ENCODE results near the gene LRP3. TPM values are rescaled to one million over a fixed set of nuclear protein-coding genes. Genes with fewer than 3 reads are reported as not detected.
"Not testable (repeated sequence)": the region's sequence is repeated elsewhere in the genome, so short reads cannot be mapped to it uniquely, and the experiment has no call there.

The LRP3 gene, protein sequence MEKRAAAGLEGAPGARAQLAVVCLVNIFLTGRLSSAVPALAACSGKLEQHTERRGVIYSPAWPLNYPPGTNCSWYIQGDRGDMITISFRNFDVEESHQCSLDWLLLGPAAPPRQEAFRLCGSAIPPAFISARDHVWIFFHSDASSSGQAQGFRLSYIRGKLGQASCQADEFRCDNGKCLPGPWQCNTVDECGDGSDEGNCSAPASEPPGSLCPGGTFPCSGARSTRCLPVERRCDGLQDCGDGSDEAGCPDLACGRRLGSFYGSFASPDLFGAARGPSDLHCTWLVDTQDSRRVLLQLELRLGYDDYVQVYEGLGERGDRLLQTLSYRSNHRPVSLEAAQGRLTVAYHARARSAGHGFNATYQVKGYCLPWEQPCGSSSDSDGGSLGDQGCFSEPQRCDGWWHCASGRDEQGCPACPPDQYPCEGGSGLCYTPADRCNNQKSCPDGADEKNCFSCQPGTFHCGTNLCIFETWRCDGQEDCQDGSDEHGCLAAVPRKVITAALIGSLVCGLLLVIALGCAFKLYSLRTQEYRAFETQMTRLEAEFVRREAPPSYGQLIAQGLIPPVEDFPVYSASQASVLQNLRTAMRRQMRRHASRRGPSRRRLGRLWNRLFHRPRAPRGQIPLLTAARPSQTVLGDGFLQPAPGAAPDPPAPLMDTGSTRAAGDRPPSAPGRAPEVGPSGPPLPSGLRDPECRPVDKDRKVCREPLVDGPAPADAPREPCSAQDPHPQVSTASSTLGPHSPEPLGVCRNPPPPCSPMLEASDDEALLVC
- polyA plus RNA-seq, result not detected

DNA sequence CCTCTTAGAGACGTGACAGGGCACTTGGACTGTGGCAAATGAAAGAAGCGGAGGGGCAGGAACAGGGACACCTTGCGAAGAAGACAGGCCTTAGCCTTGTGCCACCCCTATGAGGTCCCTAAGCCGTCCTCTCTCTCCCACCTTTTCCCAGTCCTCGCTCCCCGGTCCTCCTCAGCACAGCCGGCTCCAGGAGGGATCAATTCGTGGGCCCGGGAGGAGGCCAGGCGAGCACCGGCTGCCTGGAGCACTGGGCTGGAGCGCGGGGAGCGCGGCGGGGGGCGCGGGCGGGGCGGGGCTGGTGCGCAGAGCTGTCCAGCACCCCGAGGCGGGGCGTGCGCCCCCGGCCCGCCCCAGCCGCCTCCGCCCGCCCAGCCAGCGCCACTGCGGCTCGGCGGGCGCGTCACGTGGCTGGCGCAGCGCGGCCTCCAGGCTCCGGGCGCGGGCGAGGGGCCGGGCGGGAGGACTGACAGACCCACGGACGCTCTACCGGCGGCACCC, at the start of gene LRP3:
Gene LRP3, plus strand, starts transcription at position 466 of the 498 bp plus-strand sequence. CDS start 456 bp downstream, outside the sequence.
- peaks cover 0 to 5% (median 1%) of the 10 kb centered on the region in 3 donors for H3K4me1 Mint-ChIP-seq
- H3K36me3 Mint-ChIP-seq, result no peaks in the 10 kb centered on the region
- H3K4me3 Mint-ChIP-seq, result peak within 1 kb of the TSS in 3 of 4 donors; percentile 28 to 75 (median 38)
- peaks cover 37% of the 10 kb centered on the region for H3K27me3 Mint-ChIP-seq
- H3K9me3 Mint-ChIP-seq, result no peaks in the 10 kb centered on the region
- no peak within 1 kb of the TSS for H3K27ac Mint-ChIP-seq

DNA sequence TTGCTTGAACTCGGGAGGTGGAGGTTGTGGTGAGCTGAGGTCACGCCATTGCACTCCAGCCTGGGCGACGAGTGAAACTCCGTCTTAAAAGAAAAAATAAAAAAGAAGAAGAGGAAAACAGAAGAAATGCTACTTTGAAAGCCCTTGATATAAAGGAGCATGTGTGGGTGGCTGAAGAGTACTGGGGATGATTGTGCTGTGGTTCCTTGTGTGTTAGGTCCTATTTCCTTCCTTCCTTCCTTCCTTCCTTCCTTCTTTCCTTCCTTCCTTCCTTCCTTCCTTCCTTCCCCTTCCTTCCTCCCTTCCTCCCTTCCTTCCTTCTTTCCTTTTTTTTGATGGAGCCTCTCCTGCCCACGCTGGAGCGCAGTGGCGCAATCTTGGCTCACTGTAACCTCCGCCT, 47.9 kb upstream of the LRP3 start:
- Mint-ChIP-seq H3K4me3 (no peak overlapping the region), H3K4me1 (peaks cover 0 to 4% (median 4%) of the 10 kb centered on the region in 3 donors), H3K36me3 (peaks cover 3% of the 10 kb centered on the region), H3K27me3 (peaks cover 13% of the 10 kb centered on the region), H3K27ac (no peak overlapping the region), H3K9me3 (no peaks in the 10 kb centered on the region)

DNA sequence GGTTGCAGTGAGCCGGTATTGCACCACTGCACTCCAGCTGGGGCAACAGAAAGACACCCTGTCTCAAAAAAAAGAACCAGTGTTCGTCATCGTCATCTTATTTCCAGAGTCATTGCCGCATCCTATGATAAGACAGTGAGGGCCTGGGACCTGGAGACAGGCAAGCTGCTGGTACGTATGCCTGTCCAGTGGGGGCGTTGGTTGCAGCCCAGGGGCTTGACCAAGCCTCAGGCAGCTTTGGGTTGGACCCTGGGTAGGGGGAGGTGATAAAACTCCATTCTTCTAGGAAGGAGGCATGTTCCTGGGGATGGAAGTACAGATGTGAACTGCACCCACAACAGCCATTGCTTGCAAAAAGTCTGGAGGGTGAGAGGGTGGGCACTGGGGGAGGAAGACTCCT, 46.6 kb upstream of the LRP3 start:
- Mint-ChIP-seq H3K27ac (no peak overlapping the region), H3K9me3 (no peaks in the 10 kb centered on the region), H3K4me1 (peaks cover 0 to 4% (median 4%) of the 10 kb centered on the region in 3 donors), H3K27me3 (peaks cover 9% of the 10 kb centered on the region), H3K4me3 (no peak overlapping the region), H3K36me3 (peaks cover 3% of the 10 kb centered on the region)

DNA sequence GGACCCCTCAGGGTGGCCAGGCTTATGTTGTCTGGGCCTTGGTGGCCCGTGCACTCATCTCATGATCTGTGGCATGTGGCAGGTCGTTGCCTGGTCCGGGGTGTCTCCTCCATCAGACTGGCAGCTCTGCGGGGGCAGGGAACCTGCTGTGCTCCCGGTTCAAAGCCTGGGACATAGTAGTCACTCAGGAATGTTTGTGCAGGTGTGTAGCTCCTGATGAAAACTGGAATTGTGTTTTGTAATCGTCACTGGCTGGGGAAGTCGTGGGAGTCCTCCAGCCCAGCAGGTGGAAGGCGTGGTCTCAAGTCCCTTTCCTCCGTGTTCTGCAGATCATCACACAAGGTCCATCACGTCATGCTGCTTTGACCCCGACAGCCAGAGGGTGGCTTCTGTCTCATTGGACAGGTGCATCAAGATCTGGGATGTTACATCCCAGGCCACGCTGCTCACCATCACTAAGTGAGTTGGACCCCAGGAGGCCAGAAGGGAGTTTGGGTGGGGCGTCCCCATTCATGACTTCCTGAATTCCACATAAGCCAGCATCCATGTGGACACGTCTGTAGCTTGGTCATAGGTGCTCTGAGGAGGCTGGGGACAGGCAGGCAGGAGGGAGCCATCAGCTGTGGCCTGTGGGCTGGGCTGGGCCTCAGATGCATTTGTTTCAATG, 43.1 kb upstream of the LRP3 start:
- Mint-ChIP-seq H3K27ac (peak overlapping the region in 1 of 3 donors; percentile 59), H3K4me1 (peaks cover 0 to 1% (median 0%) of the 10 kb centered on the region in 3 donors), H3K4me3 (no peak overlapping the region), H3K36me3 (no peaks in the 10 kb centered on the region), H3K9me3 (no peaks in the 10 kb centered on the region), H3K27me3 (peaks cover 3% of the 10 kb centered on the region)

DNA sequence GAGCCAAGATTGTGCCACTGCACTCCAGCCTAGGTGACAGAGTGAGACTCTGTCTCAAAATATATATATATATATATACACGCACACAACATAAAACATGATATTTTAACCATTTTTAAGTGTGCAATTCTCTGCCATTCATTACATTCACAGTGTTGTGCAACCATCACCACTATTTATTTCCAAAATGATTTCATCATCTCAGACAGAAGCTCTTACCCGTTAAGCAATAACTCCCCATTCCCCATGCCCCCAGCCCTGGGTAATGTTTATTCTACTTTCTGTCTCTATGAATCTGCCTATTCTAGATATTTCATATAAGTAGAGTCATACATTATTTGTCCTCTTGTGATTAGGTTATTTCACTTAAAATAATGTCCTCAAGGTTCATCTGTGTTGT, 42.0 kb upstream of the LRP3 start:
- Mint-ChIP-seq H3K9me3 (no peaks in the 10 kb centered on the region), H3K4me1 (no peaks in the 10 kb centered on the region), H3K27me3 (peaks cover 3% of the 10 kb centered on the region), H3K27ac (peak overlapping the region in 1 of 3 donors; percentile 2), H3K4me3 (no peak overlapping the region), H3K36me3 (no peaks in the 10 kb centered on the region)

DNA sequence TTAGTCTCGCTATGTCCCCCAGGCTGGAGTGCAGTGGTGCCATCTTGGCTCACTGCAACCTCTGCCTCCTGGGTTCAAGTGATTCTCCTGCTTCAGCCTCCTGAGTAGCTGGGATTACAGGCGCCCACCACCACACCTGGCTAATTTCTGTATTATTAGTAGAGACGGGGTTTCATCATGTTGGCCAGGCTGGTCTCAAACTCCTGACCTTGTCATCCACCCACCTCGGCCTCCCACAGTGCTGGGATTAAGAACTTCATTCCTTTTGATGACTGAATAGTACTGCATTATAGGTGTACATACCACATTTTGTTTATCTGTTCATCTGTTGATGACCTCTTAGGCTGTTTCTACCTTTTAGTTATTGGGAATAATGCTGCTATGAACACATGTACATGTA, 41.5 kb upstream of the LRP3 start:
- not testable (repeated sequence) for H3K27me3 Mint-ChIP-seq, H3K36me3 Mint-ChIP-seq, H3K4me1 Mint-ChIP-seq, H3K9me3 Mint-ChIP-seq, H3K4me3 Mint-ChIP-seq
- H3K27ac Mint-ChIP-seq, result peak overlapping the region in 1 of 3 donors; percentile 13

DNA sequence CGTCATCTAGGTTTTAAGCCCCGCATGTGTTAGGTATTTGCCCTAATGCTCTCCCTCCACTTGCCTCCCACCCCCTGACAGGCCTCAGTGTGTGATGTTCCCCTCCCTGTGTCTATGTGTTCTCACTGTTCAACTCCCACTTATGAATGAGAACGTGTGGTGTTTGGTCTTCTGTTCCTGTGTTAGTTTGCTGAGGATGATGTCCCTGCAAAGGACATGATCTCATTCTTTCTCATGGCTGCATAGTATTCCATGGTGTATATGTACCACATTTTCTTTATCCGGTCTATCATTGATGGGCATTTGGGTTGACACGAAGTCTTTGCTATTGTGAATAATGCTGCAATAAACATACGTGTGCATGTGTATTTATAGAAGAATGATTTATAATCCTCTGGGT, 39.8 kb upstream of the LRP3 start:
- H3K4me1 Mint-ChIP-seq, H3K36me3 Mint-ChIP-seq, H3K27ac Mint-ChIP-seq, H3K27me3 Mint-ChIP-seq, H3K9me3 Mint-ChIP-seq, H3K4me3 Mint-ChIP-seq: not testable (repeated sequence)

DNA sequence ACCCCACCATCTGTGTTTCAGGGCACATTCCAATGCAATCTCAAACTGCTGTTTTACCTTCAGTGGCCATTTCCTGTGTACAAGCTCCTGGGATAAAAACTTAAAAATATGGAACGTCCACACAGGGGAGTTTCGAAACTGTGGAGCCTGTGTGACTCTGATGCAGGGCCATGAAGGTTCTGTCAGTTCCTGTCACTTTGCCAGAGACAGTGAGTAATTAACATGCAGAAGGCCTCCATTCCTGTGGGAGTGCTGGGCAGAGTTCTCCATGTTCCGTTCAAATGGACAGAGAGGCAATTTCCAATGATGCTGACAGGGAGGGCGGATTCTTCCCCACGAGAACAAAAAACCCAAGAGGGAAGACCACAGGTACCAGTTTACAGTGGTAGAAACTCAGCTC, 37.8 kb upstream of the LRP3 start:
- Mint-ChIP-seq H3K36me3 (no peaks in the 10 kb centered on the region), H3K27ac (no peak overlapping the region), H3K27me3 (no peaks in the 10 kb centered on the region), H3K9me3 (no peaks in the 10 kb centered on the region), H3K4me1 (peaks cover 0 to 4% (median 0%) of the 10 kb centered on the region in 3 donors), H3K4me3 (no peak overlapping the region)

DNA sequence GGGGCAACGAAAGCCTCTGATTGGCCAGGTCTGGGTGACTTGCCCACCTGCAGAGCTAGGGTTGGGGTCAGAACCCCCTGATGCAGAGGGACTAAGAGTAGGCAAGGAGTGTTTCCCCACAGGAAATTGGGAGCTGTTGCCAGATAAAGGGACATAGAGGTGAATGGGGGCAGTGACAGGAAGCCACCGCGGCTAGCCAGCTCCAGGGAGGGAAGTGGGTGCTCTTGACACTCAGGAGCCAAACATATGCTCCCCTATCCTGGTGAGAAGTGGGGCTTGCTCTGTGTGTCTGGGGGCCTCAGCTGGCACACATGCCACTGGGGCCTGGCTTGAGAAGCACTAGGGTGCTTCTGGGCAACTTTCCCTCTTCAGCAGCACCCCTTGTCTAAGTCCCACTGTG, 36.2 kb upstream of the LRP3 start:
- no peaks in the 10 kb centered on the region for H3K27me3 Mint-ChIP-seq
- peaks cover 0 to 4% (median 0%) of the 10 kb centered on the region in 3 donors for H3K4me1 Mint-ChIP-seq
- H3K9me3 Mint-ChIP-seq, result no peaks in the 10 kb centered on the region
- no peaks in the 10 kb centered on the region for H3K36me3 Mint-ChIP-seq
- no peak overlapping the region for H3K4me3 Mint-ChIP-seq
- peak overlapping the region in 1 of 3 donors; percentile 89 for H3K27ac Mint-ChIP-seq

DNA sequence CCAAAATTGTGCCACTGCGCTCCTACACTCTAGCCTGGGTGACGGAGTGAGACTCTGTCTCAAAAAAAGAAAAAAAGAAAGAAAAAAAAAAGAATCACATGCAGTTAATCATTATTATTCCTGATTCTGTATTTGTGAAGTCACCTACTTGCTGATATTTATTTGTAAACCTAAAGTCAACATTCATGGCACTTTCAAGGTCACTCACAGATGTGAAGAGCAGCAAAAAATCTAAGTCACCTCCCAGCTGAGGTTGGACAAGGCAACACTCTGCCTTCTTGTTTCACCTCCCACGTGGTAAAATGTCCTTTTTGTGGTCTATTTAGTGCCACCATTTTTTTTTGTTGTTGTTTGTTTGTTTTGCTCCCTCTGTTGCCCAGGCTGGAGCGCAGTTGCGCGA, 35.8 kb upstream of the LRP3 start:
- no peak overlapping the region for H3K27ac Mint-ChIP-seq
- no peaks in the 10 kb centered on the region for H3K36me3 Mint-ChIP-seq
- peaks cover 0 to 4% (median 0%) of the 10 kb centered on the region in 3 donors for H3K4me1 Mint-ChIP-seq
- no peak overlapping the region for H3K4me3 Mint-ChIP-seq
- H3K9me3 Mint-ChIP-seq, result no peaks in the 10 kb centered on the region
- no peaks in the 10 kb centered on the region for H3K27me3 Mint-ChIP-seq

DNA sequence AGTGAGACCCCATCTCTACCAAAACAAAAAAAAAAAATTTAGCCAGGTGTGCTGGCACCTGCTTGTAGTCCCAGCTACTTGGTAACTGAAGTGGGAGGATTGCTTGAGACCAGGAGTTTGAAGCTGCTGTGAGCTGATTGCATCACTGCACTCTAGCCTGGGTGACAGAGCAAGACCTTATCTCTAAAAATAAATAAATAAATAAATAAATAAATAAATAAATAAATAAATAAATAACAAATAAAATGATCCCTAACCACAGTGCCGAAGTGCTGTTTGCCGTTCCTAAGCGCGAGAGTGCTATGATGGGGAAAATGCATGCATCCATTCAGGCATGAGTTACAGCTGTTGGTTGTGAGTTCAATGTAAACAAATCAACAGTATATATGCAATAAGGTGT, 35.0 kb upstream of the LRP3 start:
- Mint-ChIP-seq H3K4me1 (peaks cover 0 to 4% (median 0%) of the 10 kb centered on the region in 3 donors), H3K9me3 (no peaks in the 10 kb centered on the region), H3K27ac (no peak overlapping the region), H3K4me3 (no peak overlapping the region), H3K27me3 (no peaks in the 10 kb centered on the region), H3K36me3 (no peaks in the 10 kb centered on the region)

DNA sequence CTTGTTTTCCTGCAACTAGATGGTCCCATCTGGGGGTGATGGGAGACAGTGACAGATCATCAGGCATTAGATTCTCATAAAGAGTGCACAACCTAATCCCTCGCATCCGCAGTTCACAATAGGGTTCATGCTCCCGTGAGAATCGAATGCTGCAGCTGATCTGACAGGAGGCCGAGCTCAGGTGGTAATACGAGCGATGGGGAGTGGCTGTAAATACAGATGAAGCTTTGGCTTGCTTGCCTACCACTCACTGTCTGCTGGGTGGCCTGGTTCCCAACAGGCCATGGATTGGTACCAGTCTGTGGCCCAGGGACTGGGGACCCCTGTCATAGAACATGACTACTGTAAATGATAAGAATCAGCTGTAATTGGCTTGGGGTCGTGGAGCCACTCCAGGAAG, 34.2 kb upstream of the LRP3 start:
- peak overlapping the region in 1 of 3 donors; percentile 71 for H3K27ac Mint-ChIP-seq
- H3K9me3 Mint-ChIP-seq, result no peaks in the 10 kb centered on the region
- H3K27me3 Mint-ChIP-seq, result no peaks in the 10 kb centered on the region
- H3K36me3 Mint-ChIP-seq, result no peaks in the 10 kb centered on the region
- H3K4me1 Mint-ChIP-seq, result peaks cover 0 to 6% (median 0%) of the 10 kb centered on the region in 3 donors
- H3K4me3 Mint-ChIP-seq, result no peak overlapping the region

DNA sequence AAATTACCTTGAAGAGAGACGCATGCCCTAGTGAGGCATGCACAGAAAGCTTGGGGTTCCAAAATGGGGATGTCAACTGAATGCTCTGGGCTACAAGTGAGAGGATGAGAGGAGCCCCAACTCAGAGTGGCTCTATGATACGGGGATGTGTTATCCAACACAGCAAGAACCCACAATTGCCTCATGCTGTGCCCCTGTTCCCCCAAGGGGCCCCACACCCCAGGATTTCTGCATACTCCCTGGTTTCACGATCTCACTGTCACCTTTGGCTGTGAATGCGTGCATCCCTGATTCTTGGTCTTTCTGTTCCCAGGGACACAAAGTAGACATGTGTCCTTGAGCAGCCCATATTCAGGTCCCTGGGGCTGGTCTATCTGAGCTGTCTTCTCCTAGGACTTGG, 32.9 kb upstream of the LRP3 start:
- Mint-ChIP-seq H3K4me3 (no peak overlapping the region), H3K27ac (no peak overlapping the region), H3K9me3 (no peaks in the 10 kb centered on the region), H3K4me1 (peaks cover 0 to 7% (median 0%) of the 10 kb centered on the region in 3 donors), H3K36me3 (no peaks in the 10 kb centered on the region), H3K27me3 (no peaks in the 10 kb centered on the region)

DNA sequence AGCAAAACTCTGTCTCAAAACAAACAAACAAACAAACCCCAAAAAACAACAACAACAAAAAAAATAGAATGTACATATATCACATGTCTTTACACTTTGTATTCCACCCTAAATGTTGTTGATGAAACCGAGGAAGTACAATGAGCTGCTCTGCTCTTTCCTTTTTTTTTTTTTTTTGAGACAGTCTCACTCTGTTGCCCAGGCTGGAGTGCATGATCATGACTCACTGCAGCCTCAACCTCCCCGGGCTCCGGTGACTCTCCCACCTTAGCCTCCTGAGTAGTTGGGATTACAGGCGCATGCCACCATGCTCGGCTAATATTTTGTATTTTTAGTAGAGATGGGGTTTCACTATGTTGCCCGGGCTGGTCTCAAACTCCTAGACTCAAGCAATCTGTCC, 30.6 kb upstream of the LRP3 start:
- H3K27me3 Mint-ChIP-seq, result no peaks in the 10 kb centered on the region
- H3K4me3 Mint-ChIP-seq, result no peak overlapping the region
- H3K9me3 Mint-ChIP-seq, result peaks cover 0 to 4% (median 4%) of the 10 kb centered on the region in 3 donors
- peaks cover 0 to 7% (median 0%) of the 10 kb centered on the region in 3 donors for H3K4me1 Mint-ChIP-seq
- no peak overlapping the region for H3K27ac Mint-ChIP-seq
- H3K36me3 Mint-ChIP-seq, result peaks cover under 1% of the 10 kb centered on the region

DNA sequence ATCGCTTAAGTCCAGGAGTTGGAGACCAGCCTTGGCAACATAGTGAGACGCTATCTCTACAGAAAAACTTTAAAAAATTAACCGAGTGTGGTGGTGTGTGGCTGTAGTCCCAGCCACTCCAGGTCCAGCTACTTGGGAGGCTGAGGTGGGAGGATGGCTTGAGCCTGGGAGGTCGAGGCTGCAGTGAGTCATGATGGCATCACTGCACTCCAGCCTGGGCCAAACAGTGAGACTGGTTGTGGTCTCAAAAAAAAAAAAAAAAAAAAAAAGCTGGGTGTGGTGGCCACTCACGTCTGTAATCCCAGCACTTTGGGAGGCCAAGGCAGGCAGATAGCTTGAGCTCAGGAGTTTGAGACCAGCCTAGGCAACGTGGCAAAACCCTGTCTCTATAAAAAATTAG, 28.1 kb upstream of the LRP3 start:
- not testable (repeated sequence) for H3K36me3 Mint-ChIP-seq, H3K4me3 Mint-ChIP-seq, H3K4me1 Mint-ChIP-seq, H3K27me3 Mint-ChIP-seq, H3K27ac Mint-ChIP-seq
- H3K9me3 Mint-ChIP-seq, result peaks cover 0 to 12% (median 8%) of the 10 kb centered on the region in 3 donors
